Esophagus squamous epithelium (tissue), 4 donors: ENCODE measurements around the gene EPB41L5.

Experiments
- CTCF ChIP-seq, 6 experiments: fragments of 450-650 bp in 4 of 6; fragments of 200-600 bp in 2 of 6; sonication (generic) in 2 of 6; IDR thresholded peaks; one replicate each; pipeline ENCODE4 v1.5.1; 2016 to 2019; ENCODE audit warnings: antibody characterized with exemption in 6 of 6, mild to moderate bottlenecking in 4 of 6, moderate library complexity in 4 of 6
- POLR2A ChIP-seq, 4 donors: fragments of 450-650 bp; IDR thresholded peaks; one replicate each; pipeline ENCODE4 v1.6.1; 2017; ENCODE audit warnings: antibody characterized with exemption in 4 of 4, mild to moderate bottlenecking in 4 of 4, moderate library complexity in 3 of 4

DNA sequence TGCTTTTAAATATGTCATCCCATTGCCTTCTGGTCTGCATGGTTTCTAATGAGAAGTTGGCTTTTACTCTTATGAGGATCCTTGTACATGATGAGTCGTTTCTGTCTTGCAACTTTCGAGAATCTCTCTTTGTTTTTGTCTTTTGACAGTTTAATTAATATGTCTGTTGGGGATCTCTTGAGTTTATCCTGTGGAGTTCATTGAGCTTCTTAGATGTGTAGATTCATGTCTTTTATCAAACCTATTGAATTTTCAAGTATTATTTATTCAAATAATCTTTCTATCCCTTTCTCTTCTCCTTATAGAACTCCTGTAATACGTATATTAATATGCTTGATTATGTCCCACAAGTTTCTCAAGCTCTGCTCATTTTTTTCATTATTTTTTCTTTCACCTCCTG, 142.4 kb downstream of the EPB41L5 start:
- TF ChIP-seq POLR2A (IDR thresholded peaks at IDR 0.05) (no peak), CTCF (IDR thresholded peaks at IDR 0.05) (no peak)
